Neural crest cell (in vitro differentiated cells): ENCODE results near the gene CLPSL2. TPM values are rescaled to one million over a fixed set of nuclear protein-coding genes. Genes with fewer than 3 reads are reported as not detected.
"Not testable (repeated sequence)": the region's sequence is repeated elsewhere in the genome, so short reads cannot be mapped to it uniquely, and the experiment has no call there.

Experiments
- DNase-seq: peaks from one replicate; pipeline ENCODE4 v3.0.0; 2021; ENCODE audit warnings: low read depth, mixed read lengths, low spot score
- H3K27ac Mint-ChIP-seq: one replicate; pipeline ENCODE4 v1.8.0; 2021; ENCODE audit warnings: mild to moderate bottlenecking, mixed read lengths; ENCODE audit not compliant: unreplicated experiment
- H3K27me3 Mint-ChIP-seq: 2 replicates; pipeline ENCODE4 v1.8.0; 2021; ENCODE audit warnings: low read depth, mild to moderate bottlenecking, mixed read lengths
- H3K36me3 Mint-ChIP-seq: 2 replicates; pipeline ENCODE4 v1.8.0; 2021; ENCODE audit warnings: low read depth, mild to moderate bottlenecking, mixed read lengths
- H3K4me1 Mint-ChIP-seq: 2 replicates; pipeline ENCODE4 v1.8.0; 2021; ENCODE audit warnings: mixed read lengths
- H3K4me3 Mint-ChIP-seq: one replicate; pipeline ENCODE4 v1.8.0; 2021; ENCODE audit warnings: mild to moderate bottlenecking, mixed read lengths
- H3K9me3 Mint-ChIP-seq: 2 replicates; pipeline ENCODE4 v1.8.0; 2021; ENCODE audit warnings: mixed read lengths
- total RNA-seq: library from RNA; stranded (reverse); gene quantifications from 2 replicates; pipeline ENCODE4 v1.2.1, GENCODE V29; 2021
- TF ChIP-seq, protein P1 (sequence below): fragments of 200-600 bp; sonication (generic); conservative IDR thresholded peaks from 2 replicates; pipeline ENCODE4 v1.5.0; 2021; ENCODE audit warnings: antibody characterized with exemption, mild to moderate bottlenecking

The CLPSL2 gene
- total RNA-seq, 1 donor from 2014 or later = not detected

DNA sequence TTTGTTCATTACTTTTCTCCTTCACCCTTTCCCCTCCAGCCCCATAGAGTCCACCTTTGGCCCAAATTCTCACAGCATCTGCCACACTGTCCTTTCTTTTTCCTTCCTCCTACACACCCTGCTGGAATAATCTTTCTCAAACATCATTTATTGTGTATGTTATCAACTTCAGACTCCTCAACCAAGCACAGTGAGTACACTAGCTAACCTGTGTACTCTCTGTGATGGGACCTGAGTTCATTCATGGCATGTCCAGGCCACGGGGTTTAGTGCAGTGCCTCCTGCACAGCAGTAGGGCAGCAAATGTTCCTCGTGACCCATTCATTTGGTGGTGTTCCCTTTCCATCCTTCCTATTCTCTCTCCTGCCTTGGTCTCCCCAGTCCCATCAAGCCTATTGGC is 46.7 kb upstream of the CLPSL2 start:
- no peak for DNase-seq
- Mint-ChIP-seq H3K36me3 (no peaks in the 10 kb centered on the region), H3K9me3 (no peaks in the 10 kb centered on the region), H3K27me3 (no peaks in the 10 kb centered on the region), H3K4me1 (peaks cover 65% of the 10 kb centered on the region), H3K4me3 (peak overlapping the region; percentile 95), H3K27ac (no peak overlapping the region)
- TF ChIP-seq, protein P1, sequence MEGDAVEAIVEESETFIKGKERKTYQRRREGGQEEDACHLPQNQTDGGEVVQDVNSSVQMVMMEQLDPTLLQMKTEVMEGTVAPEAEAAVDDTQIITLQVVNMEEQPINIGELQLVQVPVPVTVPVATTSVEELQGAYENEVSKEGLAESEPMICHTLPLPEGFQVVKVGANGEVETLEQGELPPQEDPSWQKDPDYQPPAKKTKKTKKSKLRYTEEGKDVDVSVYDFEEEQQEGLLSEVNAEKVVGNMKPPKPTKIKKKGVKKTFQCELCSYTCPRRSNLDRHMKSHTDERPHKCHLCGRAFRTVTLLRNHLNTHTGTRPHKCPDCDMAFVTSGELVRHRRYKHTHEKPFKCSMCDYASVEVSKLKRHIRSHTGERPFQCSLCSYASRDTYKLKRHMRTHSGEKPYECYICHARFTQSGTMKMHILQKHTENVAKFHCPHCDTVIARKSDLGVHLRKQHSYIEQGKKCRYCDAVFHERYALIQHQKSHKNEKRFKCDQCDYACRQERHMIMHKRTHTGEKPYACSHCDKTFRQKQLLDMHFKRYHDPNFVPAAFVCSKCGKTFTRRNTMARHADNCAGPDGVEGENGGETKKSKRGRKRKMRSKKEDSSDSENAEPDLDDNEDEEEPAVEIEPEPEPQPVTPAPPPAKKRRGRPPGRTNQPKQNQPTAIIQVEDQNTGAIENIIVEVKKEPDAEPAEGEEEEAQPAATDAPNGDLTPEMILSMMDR = no peak

DNA sequence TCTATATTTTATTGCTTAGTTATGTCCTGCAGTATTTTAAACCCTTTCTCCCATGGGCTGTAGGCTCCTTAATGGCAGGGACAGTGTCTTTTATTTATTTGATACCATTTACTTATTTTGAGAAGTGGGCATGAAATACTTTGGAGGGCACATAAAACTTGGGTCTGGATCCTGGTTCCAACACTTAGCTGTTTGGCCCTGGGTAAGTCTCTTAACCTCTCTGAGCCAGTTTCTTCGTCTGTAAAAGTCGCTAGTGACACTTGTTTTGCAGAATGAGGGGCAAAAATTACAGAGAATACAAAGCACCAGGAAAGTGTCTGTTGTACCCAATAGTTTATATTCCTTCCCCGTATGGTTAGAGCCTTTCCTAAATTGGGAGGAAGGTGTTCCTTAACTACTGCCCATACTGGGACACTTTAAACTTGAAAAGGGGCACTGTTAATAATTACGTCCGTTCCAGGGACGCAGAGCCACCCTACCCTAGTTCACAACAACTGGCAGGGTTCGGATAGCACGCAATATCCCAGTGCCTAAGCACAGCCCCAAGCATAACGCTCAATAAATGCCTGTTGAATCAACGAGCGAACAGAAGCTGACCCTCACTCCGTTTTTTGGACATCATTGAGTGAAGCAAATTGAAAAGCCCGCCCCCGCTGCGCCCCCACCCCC is 45.5 kb upstream of the CLPSL2 start:
- Mint-ChIP-seq H3K4me1 (peaks cover 55% of the 10 kb centered on the region), H3K27me3 (no peaks in the 10 kb centered on the region), H3K36me3 (no peaks in the 10 kb centered on the region), H3K27ac (peak overlapping the region; percentile 12), H3K4me3 (peak overlapping the region; percentile 95), H3K9me3 (no peaks in the 10 kb centered on the region)
- TF ChIP-seq, protein P1 = no peak
- no peak for DNase-seq

DNA sequence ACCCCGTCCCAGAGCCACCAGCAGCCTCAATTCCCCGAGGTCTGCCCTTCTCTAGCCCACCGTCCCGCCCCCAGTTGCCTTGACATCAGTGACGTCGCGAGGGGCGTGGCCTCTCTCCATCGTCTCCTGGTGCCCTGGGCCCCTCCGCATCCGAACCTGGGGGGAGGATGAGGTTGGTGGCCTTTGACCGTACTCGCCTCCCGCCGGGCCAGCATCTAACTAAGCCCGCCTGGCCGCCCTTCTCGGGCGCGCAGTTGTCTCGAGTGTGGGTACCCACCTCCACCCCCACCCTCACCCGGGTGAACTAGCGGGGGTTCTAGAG is 45.0 kb upstream of the CLPSL2 start:
- Mint-ChIP-seq H3K27me3 (no peaks in the 10 kb centered on the region), H3K27ac (peak overlapping the region; percentile 88), H3K36me3 (no peaks in the 10 kb centered on the region), H3K4me1 (peaks cover 50% of the 10 kb centered on the region), H3K9me3 (no peaks in the 10 kb centered on the region), H3K4me3 (peak overlapping the region; percentile 95)
- DNase-seq = peak; percentile 94
- TF ChIP-seq, protein P1 = no peak

DNA sequence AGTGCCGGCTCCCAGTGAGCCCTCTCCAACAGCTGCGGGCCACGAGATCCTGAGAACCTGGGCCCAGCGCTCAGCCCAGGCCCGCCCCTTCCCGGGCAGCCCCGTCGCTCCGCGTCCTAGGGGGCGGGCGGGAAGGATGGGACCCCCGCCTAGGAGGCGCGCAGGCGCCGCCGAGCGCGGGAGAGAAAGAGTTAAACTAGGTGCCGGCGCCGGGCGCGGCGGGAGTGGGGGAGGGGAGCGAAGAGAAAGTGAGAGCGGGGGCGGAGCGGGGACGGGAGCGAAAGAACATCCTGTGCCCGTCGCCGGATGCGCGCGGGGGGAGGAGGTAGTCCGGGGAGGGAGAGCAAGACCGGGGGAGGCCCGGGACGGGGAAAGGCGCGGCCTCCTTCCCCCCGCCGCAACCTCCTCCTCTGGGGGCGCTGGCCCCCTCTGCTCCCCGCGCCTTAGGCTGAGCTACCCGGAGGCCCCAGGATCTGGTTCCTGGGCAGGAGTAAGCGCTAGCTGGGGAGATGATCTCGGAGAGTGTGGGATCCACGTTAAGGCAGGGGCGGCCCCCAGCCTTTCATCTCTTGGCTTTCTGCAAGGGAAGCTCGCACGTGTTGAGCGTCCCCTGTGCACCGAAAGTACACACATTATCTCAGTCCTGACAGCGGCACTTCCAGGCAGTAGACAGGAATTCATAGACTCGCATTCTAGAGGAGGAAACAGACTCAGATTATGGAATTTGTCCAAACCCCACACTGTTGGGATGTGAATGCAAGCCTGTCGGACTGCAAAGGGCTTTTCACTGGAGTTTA is 44.5 kb upstream of the CLPSL2 start:
- no peaks in the 10 kb centered on the region for H3K27me3 Mint-ChIP-seq
- TF ChIP-seq, protein P1 = no peak
- peak overlapping the region; percentile 95 for H3K4me3 Mint-ChIP-seq
- H3K36me3 Mint-ChIP-seq = no peaks in the 10 kb centered on the region
- H3K4me1 Mint-ChIP-seq = peaks cover 45% of the 10 kb centered on the region
- H3K27ac Mint-ChIP-seq = peak overlapping the region; percentile 93
- peak; percentile 87 for DNase-seq
- H3K9me3 Mint-ChIP-seq = no peaks in the 10 kb centered on the region

DNA sequence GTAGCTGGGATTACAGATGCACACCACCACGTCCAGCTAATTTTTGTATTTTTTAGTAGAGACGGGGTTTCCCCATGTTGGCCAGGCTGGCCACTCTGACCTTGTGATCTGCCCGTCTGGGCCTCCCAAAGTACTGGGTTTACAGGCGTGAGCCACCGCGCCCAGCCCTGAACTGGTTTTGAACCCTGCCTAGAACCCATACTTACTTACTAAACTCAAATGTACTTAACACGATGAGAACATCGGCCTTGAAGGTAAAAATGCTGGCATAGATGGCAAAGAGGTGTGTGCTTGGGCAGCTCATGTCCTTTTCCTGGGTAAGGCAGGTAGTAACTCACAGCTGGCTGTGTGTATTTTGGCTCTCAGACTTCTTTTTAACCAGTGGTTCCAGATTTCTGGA is 42.8 kb upstream of the CLPSL2 start:
- H3K9me3 Mint-ChIP-seq = no peaks in the 10 kb centered on the region
- no peaks in the 10 kb centered on the region for H3K36me3 Mint-ChIP-seq
- no peak overlapping the region for H3K27ac Mint-ChIP-seq
- no peak for DNase-seq
- H3K27me3 Mint-ChIP-seq = no peaks in the 10 kb centered on the region
- TF ChIP-seq, protein P1 = no peak
- H3K4me1 Mint-ChIP-seq = peaks cover 40% of the 10 kb centered on the region
- H3K4me3 Mint-ChIP-seq = peak overlapping the region; percentile 64

DNA sequence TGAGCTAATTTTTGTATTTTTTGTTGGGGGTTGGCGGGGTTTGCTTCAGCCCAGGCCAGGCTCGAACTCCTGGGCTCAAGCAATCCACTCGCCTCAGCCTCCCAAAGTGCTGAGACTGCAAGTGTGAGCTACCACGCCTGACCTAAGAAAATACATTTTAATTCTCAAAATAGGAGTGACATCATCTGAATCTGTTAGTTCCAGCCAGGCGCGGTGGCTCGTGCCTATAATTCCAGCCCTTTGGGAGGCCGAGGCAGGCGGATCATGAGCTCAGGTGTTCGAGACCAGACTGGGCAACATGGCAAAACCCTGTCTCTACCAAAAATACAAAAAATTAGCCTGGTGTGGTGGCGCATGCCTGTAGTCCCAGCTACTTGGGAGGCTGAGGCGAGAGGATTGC is 42.1 kb upstream of the CLPSL2 start:
- H3K27ac Mint-ChIP-seq, H3K27me3 Mint-ChIP-seq, H3K36me3 Mint-ChIP-seq, DNase-seq, H3K9me3 Mint-ChIP-seq, H3K4me3 Mint-ChIP-seq: not testable (repeated sequence)
- peaks cover 41% of the 10 kb centered on the region for H3K4me1 Mint-ChIP-seq
